ENCODE results near the gene SAG. TPM values are rescaled to one million over a fixed set of nuclear protein-coding genes. Genes with fewer than 3 reads are reported as not detected.
"Not testable (repeated sequence)": the region's sequence is repeated elsewhere in the genome, so short reads cannot be mapped to it uniquely, and the experiment has no call there.

The SAG gene
- total RNA-seq, 4 donors from 2014 or later = not detected

- intact Hi-C loops (cut with DNase I) = no loop called here
- Histone ChIP-seq H3K4me3 (no peak overlapping the region), H3K9me3 (no peaks in the 10 kb centered on the region), H3K27ac (replicated peaks in 1 of 4) (no peak overlapping the region), H3K36me3 (no peaks in the 10 kb centered on the region), H3K27me3 (no peaks in the 10 kb centered on the region), H3K4me1 (no peaks in the 10 kb centered on the region)
- no peak for DNase-seq (ENCODE audit: extremely low spot score)
- no peak for TF ChIP-seq POLR2A (IDR thresholded peaks at IDR 0.05; ENCODE audit: low read depth)
- no peak for TF ChIP-seq CTCF (IDR thresholded peaks at IDR 0.05)
- TF ChIP-seq EP300 (IDR thresholded peaks at IDR 0.05) = no peak
- no peak for TF ChIP-seq POLR2AphosphoS5 (IDR thresholded peaks at IDR 0.05)
- 92% methylated on average over 10 of the region's 11 CpGs for WGBS
Observed at GRCh38 chr2:233334915-233335314, 27.3 kb downstream of the SAG start.

DNA sequence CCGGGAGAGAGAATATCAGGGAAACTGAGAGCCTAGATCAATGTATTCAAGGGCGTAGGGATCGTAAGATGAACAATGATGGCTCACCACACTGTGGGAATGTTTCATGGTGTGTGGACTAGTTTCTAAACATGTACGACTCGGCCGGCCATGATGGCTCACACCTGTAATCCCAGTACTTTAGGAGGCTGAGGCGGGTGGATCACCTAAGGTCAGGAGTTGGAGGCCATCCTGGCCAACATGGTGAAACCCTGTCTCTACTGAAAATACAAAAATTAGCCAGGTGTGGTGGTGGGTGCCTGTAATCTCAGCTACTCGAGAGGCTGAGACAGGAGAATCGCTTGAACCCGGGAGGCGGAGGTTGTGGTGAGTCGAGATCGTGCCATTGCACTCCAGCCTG lies 28.5 kb downstream of the SAG start:
- WGBS = 88% methylated on average over 13 of the region's 13 CpGs
- H3K27ac ChIP-seq (replicated peaks in 1 of 4); H3K4me3 ChIP-seq; intact Hi-C loops (cut with DNase I); DNase-seq (ENCODE audit: extremely low spot score); H3K27me3 ChIP-seq; H3K36me3 ChIP-seq; H3K4me1 ChIP-seq; H3K9me3 ChIP-seq: not testable (repeated sequence)

DNA sequence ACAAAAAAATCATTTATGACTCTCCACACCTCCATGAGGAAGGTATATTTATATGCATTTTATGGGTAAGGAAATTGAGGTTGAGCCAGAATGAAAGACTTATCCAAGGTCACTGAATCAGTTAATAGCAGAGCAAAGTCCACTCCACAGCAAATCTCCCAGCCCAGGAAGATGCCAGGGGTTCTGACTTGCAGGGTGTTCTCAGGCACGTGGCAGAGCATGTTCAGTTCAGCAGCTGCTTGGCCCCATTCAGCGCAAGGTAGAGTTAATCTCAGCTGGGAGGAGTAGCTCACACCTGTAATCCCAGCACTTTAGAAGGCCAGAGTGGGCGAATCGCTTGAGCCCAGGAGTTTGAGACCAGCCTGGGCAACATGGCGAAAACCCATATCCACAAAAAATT lies 28.9 kb downstream of the SAG start:
- no peak overlapping the region for H3K27ac ChIP-seq (replicated peaks in 1 of 4)
- H3K36me3 ChIP-seq = no peaks in the 10 kb centered on the region
- H3K4me3 ChIP-seq = no peak overlapping the region
- H3K27me3 ChIP-seq = no peaks in the 10 kb centered on the region
- no peak for DNase-seq (ENCODE audit: extremely low spot score)
- intact Hi-C loops (cut with DNase I) = no loop called here
- H3K4me1 ChIP-seq = no peaks in the 10 kb centered on the region
- TF ChIP-seq CTCF (IDR thresholded peaks at IDR 0.05) (no peak), EP300 (IDR thresholded peaks at IDR 0.05) (no peak), POLR2A (IDR thresholded peaks at IDR 0.05; ENCODE audit: low read depth) (no peak)
- no peaks in the 10 kb centered on the region for H3K9me3 ChIP-seq
- 92% methylated on average over 5 of the region's 5 CpGs for WGBS

- no peak overlapping the region for H3K27ac ChIP-seq (replicated peaks in 1 of 4)
- no peaks in the 10 kb centered on the region for H3K4me1 ChIP-seq
- no peak for DNase-seq (ENCODE audit: extremely low spot score)
- no peaks in the 10 kb centered on the region for H3K27me3 ChIP-seq
- no peaks in the 10 kb centered on the region for H3K36me3 ChIP-seq
- no peak overlapping the region for H3K4me3 ChIP-seq
- WGBS = 50% methylated on average over 2 of the region's 5 CpGs
- TF ChIP-seq EP300 (IDR thresholded peaks at IDR 0.05) (no peak), POLR2A (IDR thresholded peaks at IDR 0.05; ENCODE audit: low read depth) (no peak), POLR2AphosphoS5 (IDR thresholded peaks at IDR 0.05) (no peak)
- intact Hi-C loops (cut with DNase I) = no loop called here
- H3K9me3 ChIP-seq = no peaks in the 10 kb centered on the region
Observed at GRCh38 chr2:233338046-233338445, 30.4 kb downstream of the SAG start.

GRCh38 chr2:233338812-233339368 lies 31.3 kb downstream of the SAG start:
- Histone ChIP-seq H3K27me3 (no peaks in the 10 kb centered on the region), H3K4me3 (no peak overlapping the region), H3K27ac (replicated peaks in 1 of 4) (no peak overlapping the region), H3K36me3 (no peaks in the 10 kb centered on the region), H3K4me1 (no peaks in the 10 kb centered on the region), H3K9me3 (no peaks in the 10 kb centered on the region)
- WGBS = 91% methylated on average over 3 of the region's 3 CpGs
- DNase-seq (ENCODE audit: extremely low spot score) = no peak
- no peak for TF ChIP-seq POLR2A (IDR thresholded peaks at IDR 0.05; ENCODE audit: low read depth)
- no peak for TF ChIP-seq CTCF (IDR thresholded peaks at IDR 0.05)
- TF ChIP-seq EP300 (IDR thresholded peaks at IDR 0.05) = no peak
- TF ChIP-seq POLR2AphosphoS5 (IDR thresholded peaks at IDR 0.05) = no peak
- intact Hi-C loops (cut with DNase I) = no loop called here

DNA sequence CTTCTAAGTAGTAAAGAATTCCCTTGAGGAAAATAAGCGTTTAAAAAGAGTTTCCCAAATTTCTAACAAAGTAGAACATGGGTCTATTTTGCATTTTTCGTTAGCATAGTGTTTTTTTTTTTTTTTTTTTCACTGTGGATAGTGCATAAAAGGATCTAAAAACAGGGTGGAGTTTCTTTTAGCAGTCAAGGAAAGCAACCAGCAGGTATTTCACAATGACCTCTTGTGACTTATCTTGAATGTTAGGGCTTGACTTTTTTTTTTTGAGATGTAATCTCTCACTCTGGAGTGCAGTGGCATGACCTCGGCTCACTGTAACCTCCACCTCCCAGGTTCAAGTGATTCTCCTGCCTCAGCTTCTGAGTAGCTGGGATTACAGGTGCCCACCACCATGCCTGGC lies 31.8 kb downstream of the SAG start:
- TF ChIP-seq POLR2AphosphoS5 (IDR thresholded peaks at IDR 0.05) = no peak
- no peak for TF ChIP-seq CTCF (IDR thresholded peaks at IDR 0.05)
- no peak for TF ChIP-seq POLR2A (IDR thresholded peaks at IDR 0.05; ENCODE audit: low read depth)
- no peak for TF ChIP-seq EP300 (IDR thresholded peaks at IDR 0.05)
- Histone ChIP-seq H3K27ac (replicated peaks in 1 of 4) (no peak overlapping the region), H3K9me3 (no peaks in the 10 kb centered on the region), H3K4me3 (no peak overlapping the region), H3K4me1 (no peaks in the 10 kb centered on the region), H3K27me3 (no peaks in the 10 kb centered on the region), H3K36me3 (no peaks in the 10 kb centered on the region)
- intact Hi-C loops (cut with DNase I) = no loop called here
- 69% methylated on average over 3 of the region's 3 CpGs for WGBS
- DNase-seq (ENCODE audit: extremely low spot score) = no peak
